ENCODE measurements around the gene TJP1. TPM values are rescaled to one million over a fixed set of nuclear protein-coding genes. Genes with fewer than 3 reads are reported as not detected.
A peak's percentile ranks its signal among the peaks of the same experiment; 100 is the strongest.

TJP1 gene
- total RNA-seq, 4 donors from 2014 or later = 33.2 to 47.2 (median 42.9) TPM

- intact Hi-C loops (cut with DNase I; ENCODE audit: low total_unique reads) (no loop called here), in situ Hi-C loops (cut with MboI; ENCODE audit: low sequenced_read_pairs in 4 of 4) (no loop called here)
- ATAC-seq (no peak), DNase-seq (no peak)
- Histone ChIP-seq H3K36me3 (no peaks in the 10 kb centered on the region), H3K4me1 (no peaks in the 10 kb centered on the region), H3K4me3 (no peak overlapping the region), H3K27ac (peak overlapping the region in 3 of 4 donors; percentile 33 to 57 (median 55)), H3K9me3 (no peaks in the 10 kb centered on the region), H3K27me3 (no peaks in the 10 kb centered on the region)
- TF ChIP-seq POLR2A (IDR thresholded peaks at IDR 0.05) (no peak), CTCF (IDR thresholded peaks at IDR 0.05 in 4 of 5, conservative IDR thresholded peaks at IDR 0.05 in 1 of 5) (no peak)
These were observed 37.9 kb upstream of the TJP1 start for GRCh38 chr15:29859973-29860715.

GRCh38 chr15:29859293-29859692 is 37.0 kb upstream of the TJP1 start:
- Histone ChIP-seq H3K27ac (peak overlapping the region in 3 of 4 donors; percentile 33 to 57 (median 55)), H3K4me1 (no peaks in the 10 kb centered on the region), H3K27me3 (no peaks in the 10 kb centered on the region), H3K4me3 (no peak overlapping the region), H3K9me3 (no peaks in the 10 kb centered on the region), H3K36me3 (no peaks in the 10 kb centered on the region)
- no peak for ATAC-seq
- DNase-seq = no peak
- in situ Hi-C loops (cut with MboI; ENCODE audit: low sequenced_read_pairs in 4 of 4) = no loop called here
- intact Hi-C loops (cut with DNase I; ENCODE audit: low total_unique reads) = no loop called here
- TF ChIP-seq POLR2A (IDR thresholded peaks at IDR 0.05) (no peak), CTCF (IDR thresholded peaks at IDR 0.05 in 4 of 5, conservative IDR thresholded peaks at IDR 0.05 in 1 of 5) (no peak)

- Histone ChIP-seq H3K36me3 (no peaks in the 10 kb centered on the region), H3K27me3 (no peaks in the 10 kb centered on the region), H3K27ac (no peak overlapping the region), H3K4me1 (no peaks in the 10 kb centered on the region), H3K4me3 (no peak overlapping the region), H3K9me3 (no peaks in the 10 kb centered on the region)
- no peak for ATAC-seq
- in situ Hi-C loops (cut with MboI; ENCODE audit: low sequenced_read_pairs in 4 of 4) (no loop called here), intact Hi-C loops (cut with DNase I; ENCODE audit: low total_unique reads) (no loop called here)
- TF ChIP-seq CTCF (IDR thresholded peaks at IDR 0.05 in 4 of 5, conservative IDR thresholded peaks at IDR 0.05 in 1 of 5) = no peak
- TF ChIP-seq POLR2A (IDR thresholded peaks at IDR 0.05) = no peak
- no peak for DNase-seq
These were observed 35.0 kb upstream of the TJP1 start for GRCh38 chr15:29857221-29857789.

- no peak overlapping the region for H3K27ac ChIP-seq
- ATAC-seq (no peak), DNase-seq (no peak)
- no peaks in the 10 kb centered on the region for H3K27me3 ChIP-seq
- no peaks in the 10 kb centered on the region for H3K36me3 ChIP-seq
- H3K4me1 ChIP-seq = no peaks in the 10 kb centered on the region
- TF ChIP-seq CTCF (IDR thresholded peaks at IDR 0.05 in 4 of 5, conservative IDR thresholded peaks at IDR 0.05 in 1 of 5) = no peak
- TF ChIP-seq POLR2A (IDR thresholded peaks at IDR 0.05) = no peak
- H3K4me3 ChIP-seq = no peak overlapping the region
- intact Hi-C loops (cut with DNase I; ENCODE audit: low total_unique reads) (no loop called here), in situ Hi-C loops (cut with MboI; ENCODE audit: low sequenced_read_pairs in 4 of 4) (no loop called here)
- no peaks in the 10 kb centered on the region for H3K9me3 ChIP-seq
These were observed 32.1 kb upstream of the TJP1 start for GRCh38 chr15:29854413-29854812.
